Retinal pigment epithelial cell (primary cell): ENCODE data around the gene WTAP.
A peak's percentile ranks its signal among the peaks of the same experiment; 100 is the strongest.
"Not testable (repeated sequence)": the region's sequence is repeated elsewhere in the genome, so short reads cannot be mapped to it uniquely, and the experiment has no call there.

ENCODE experiments used
- DNase-seq: peaks from one replicate; pipeline ENCODE4 v3.0.0-alpha.2; 2010; ENCODE audit warnings: low read depth
- H3K4me3 ChIP-seq: 2 replicates; pipeline ENCODE4 v1.5.1; 2011; ENCODE audit warnings: mild to moderate bottlenecking, low read length, control low read depth, moderate library complexity
- TF ChIP-seq, protein P1 (sequence below): conservative IDR thresholded peaks from 2 replicates; pipeline ENCODE4 v1.5.1; 2011; ENCODE audit warnings: low read depth, low read length, control low read depth, inconsistent platforms

WTAP gene

DNA sequence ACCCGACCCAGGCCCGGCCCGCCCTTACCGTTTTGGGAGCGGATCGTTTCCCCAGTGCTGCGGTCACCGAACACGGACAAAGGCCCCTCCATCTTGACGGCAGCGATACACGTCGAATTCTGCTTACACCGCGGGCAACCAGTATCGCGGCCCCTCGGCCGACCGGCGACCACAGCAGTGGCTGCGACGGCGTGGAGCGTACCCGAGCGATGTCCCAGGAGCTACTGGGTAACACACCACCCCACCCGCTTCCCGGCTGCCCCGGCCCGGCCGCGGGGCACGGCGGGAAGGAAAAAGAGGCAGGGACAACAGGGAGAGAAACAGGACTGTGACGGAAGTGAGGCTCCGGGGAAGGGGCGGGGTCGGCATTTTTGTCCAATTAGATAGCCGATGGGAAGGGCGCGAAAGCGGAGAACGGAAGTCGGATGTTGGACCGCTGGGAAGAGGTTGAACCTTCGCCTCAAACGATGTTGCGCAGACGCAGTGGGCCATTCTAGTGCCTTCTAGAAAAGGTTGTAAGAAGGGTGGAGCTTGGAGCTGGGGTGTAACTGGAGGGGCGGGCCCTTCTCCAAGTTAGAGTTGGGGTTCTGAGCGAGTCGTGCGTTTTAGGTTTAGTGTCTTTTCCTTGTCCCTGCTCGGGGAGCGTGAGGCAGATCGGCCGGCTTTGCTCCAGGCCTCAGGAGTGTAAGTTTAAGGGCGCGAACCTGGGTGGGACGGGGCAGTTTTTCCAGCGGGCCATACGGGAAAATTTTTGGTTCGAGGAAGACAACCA, 62.3 kb downstream of the WTAP start, which contains the start of gene TCP1:
Gene TCP1, minus strand, starts transcription at position 226 of the 772 bp plus-strand sequence. Its CDS starts 134 bp downstream, at position 92.
- TF ChIP-seq, protein P1, sequence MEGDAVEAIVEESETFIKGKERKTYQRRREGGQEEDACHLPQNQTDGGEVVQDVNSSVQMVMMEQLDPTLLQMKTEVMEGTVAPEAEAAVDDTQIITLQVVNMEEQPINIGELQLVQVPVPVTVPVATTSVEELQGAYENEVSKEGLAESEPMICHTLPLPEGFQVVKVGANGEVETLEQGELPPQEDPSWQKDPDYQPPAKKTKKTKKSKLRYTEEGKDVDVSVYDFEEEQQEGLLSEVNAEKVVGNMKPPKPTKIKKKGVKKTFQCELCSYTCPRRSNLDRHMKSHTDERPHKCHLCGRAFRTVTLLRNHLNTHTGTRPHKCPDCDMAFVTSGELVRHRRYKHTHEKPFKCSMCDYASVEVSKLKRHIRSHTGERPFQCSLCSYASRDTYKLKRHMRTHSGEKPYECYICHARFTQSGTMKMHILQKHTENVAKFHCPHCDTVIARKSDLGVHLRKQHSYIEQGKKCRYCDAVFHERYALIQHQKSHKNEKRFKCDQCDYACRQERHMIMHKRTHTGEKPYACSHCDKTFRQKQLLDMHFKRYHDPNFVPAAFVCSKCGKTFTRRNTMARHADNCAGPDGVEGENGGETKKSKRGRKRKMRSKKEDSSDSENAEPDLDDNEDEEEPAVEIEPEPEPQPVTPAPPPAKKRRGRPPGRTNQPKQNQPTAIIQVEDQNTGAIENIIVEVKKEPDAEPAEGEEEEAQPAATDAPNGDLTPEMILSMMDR: no peak
- peak within 1 kb of the TSS; percentile 96 for H3K4me3 ChIP-seq
- peak; percentile 97 for DNase-seq

DNA sequence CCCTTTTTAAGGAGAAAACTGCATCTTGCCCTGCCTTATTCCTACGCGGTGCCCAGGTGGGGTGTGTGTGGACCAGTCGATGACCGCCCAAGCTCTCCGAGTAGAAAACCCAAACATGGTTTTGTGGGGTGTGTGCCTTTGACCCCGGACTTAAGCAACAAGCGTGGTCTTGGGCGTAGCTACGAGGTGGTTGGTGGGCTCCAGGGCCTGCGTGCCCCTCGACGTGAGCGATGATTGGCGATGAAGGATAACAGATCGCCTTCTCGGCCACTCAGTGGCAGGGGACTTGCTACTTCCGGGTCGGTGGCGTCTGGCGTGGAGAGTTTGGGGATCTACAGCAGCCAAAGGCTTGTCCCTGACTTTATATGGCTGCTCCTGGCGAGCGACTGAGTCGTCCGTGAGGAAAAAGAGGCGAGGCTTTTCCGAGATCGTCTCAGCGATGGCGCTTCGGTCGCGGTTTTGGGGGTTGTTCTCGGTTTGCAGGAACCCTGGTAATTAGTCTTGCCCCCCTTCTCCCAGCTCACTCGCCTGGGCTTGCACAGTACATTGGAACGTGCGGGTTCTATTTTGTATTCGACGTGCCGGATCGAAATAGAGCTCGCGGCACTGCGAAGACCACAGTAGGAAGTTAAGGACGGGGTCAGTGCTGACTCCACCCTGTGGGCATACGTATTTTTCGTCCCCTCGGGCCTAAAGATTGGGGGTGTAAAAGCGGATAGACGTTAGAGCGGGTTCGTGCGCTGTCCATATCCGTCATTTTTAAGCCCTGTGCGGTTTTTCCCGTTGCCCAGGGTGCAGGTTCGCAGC, 63.0 kb downstream of the WTAP start, which contains the start of gene MRPL18:
Gene MRPL18, plus strand, starts transcription at position 319 of the 807 bp plus-strand sequence. Its CDS starts 121 bp downstream, at position 440.
- peak within 1 kb of the TSS; percentile 96 for H3K4me3 ChIP-seq
- DNase-seq: peak; percentile 96
- TF ChIP-seq, protein P1: no peak

DNA sequence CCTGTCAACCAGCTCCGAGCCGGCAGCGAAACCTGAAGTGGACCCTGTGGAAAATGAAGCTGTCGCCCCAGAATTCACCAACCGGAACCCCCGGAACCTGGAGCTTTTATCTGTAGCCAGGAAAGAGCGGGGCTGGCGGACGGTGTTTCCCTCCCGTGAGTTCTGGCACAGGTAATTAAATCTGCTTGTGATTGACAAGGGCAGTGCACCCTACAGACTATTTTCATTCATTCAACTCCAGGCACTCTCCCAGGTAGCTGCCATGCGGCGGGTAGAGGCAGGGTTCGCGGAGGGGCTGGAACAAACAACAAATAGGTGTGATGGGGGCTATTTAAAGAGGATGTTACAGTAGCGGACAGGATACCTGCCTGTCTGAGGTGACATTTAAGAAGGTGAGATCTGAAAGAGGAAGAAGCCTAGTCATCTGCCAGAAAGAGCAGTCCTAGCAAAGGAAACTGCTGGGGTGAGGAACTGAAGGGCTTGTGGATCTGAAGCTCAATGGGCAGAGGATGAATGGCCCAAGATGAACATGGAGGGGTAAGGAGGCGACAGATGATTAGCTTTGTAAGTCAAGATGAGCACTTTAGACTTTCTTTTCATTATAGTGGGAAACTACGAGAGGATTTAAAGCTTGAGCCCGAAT, 63.8 kb downstream of the WTAP start:
- H3K4me3 ChIP-seq: peak overlapping the region; percentile 96
- DNase-seq: no peak
- TF ChIP-seq, protein P1: no peak

DNA sequence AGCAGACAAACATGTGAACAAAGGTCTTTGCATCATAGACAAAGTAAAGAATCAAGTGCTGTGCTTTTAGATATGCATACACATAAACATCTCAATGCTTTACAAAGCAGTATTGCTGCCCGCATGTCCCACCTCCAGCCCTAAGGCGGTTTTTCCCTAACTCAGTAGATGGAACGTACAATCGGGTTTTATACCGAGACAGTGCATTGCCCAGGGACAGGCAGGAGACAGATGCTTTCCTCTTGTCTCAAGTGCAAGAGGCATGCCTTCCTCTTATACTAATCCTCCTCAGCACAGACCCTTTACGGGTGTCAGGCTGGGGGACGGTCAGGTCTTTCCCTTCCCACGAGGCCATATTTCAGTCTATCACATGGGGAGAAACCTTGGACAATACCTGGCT, 67.7 kb downstream of the WTAP start:
- DNase-seq, H3K4me3 ChIP-seq: not testable (repeated sequence)

DNA sequence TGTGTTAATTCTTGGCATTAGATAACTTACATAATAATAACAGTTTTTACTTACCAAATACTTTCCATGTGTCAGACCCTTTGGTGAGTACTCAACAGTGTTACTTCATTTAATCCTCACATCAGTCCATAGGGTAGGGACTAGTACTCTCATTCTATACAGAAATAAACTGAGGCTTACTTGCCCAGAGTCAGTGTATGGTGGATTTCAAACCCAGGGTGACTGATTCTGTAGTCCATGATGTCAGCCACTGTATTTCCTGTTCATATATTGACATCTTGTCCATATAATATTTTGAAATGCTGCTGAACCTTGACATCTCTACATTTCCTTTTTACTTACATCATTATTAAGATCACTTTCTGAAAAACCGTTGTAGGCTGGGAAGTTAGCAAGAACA, 70.2 kb downstream of the WTAP start:
- no peak for DNase-seq
- H3K4me3 ChIP-seq: no peak overlapping the region
- TF ChIP-seq, protein P1: no peak

DNA sequence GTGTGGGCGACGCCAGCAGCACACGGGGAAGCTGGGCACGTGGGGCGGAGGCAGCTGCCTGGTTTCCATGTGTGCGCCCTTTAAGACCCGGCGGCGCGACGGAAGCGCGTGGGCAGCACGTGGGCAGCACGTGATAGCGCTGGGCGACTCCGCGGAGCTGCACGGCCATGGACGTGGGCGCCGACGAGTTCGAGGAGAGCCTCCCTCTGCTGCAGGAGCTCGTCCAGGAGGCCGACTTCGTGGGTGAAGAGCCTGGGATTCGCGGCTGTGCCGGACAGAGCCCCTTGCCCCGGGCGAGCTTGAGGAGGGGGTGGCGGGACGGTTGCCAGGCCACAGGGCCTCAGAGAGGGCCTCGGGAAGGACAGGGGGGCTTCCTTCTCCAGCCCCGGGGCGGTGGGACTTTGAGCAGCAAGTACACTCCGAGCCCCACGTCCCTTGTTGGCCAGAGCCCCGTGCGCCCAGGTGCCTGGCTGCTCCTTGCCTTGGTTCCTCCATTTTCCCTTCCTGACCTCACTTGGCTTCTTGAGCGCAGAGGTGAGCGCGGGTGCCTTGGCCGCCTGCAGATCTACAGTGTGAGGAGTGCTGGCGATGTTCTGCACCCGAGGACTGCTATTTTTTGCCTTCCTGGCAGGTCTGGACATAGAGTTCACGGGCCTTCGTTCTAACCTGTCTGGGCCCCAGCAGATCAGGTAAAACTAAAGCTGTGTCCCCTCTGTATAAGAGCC, 73.0 kb downstream of the WTAP start, which contains the start of gene PNLDC1:
Gene PNLDC1, plus strand, starts transcription at position 136 of the 725 bp plus-strand sequence. Its CDS starts 32 bp downstream, at position 168.
- DNase-seq: no peak
- H3K4me3 ChIP-seq: no peak within 1 kb of the TSS
- TF ChIP-seq, protein P1: no peak
